SH-SY5Y (cell line): Measurements from ENCODE around the gene PRDM10.

Source experiments
- GATA2 ChIP-seq: IDR thresholded peaks from 2 replicates; pipeline ENCODE4 v1.6.1; 2011; ENCODE audit warnings: mild to moderate bottlenecking, low read depth, low read length
- GATA3 ChIP-seq: IDR thresholded peaks from 2 replicates; pipeline ENCODE4 v1.6.1; 2011; ENCODE audit warnings: low read depth, mild to moderate bottlenecking, low read length, moderate library complexity

DNA sequence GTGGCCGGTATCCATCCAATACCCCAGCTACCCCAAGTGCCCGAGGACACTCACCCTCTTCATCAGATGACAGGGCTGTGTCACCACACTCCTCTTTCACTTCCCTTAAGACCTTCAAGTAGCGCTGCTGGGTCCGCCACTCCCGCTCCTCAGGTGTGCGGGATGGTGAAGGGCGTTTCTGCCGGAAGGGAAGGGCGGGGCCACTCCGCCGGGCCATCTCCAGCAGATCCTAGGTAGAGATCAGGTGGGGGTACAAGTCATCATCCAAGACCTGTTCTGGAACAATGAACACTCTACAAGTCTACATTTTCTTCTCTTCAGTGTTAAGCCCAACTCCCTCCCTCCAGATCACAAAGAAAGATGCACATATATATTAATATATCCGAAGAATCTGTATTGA is 117.3 kb downstream of the PRDM10 start:
- TF ChIP-seq GATA2 (no peak), GATA3 (no peak)
